ENCODE results near the gene CDKN2AIP. TPM values are rescaled to one million over a fixed set of nuclear protein-coding genes. Genes with fewer than 3 reads are reported as not detected.

CDKN2AIP gene
- polyA plus RNA-seq, 2 of the 4 experiments (the other 2 are of a cell fraction) = 9.1 to 12.4 TPM

DNA sequence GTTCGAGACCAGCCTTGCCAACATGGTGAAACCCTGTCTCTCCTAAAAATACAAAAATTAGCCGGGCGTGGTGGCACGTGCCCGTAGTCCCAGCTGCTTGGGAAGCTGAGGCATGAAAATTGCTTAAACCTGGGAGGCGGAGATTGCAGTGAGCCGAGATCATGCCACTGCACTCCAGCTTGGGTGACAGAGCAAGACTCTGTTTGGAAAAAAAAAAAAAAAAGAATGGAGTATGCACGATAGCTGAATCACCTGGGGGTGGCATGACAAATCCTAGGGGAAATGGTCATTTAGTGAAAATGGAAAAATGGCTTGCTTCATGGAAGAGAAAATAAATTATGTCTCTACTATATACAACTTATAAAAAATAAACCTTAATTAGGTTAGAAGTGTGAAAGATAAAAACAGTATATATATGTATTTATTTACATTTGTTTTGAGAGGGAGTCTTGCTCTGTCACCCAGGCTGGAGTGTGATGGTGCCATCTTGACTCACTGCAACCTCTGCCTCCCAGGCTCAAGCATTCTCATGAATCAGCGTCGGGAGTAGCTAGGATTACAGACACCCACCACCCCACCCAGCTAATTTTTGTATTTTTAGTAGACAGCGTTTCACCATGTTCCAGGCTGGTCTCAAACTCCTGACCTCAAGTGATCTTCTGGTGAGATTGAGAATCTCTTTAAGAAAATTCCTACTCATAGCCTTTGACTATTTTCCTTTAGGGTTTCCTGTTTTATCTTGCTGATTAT, 41.1 kb downstream of the CDKN2AIP start:
- no peak overlapping the region for H3K4me2 ChIP-seq
- ATAC-seq (no peak), DNase-seq (ENCODE audit: low read depth in 1 of 2, low spot score in 1 of 2) (no peak)

DNA sequence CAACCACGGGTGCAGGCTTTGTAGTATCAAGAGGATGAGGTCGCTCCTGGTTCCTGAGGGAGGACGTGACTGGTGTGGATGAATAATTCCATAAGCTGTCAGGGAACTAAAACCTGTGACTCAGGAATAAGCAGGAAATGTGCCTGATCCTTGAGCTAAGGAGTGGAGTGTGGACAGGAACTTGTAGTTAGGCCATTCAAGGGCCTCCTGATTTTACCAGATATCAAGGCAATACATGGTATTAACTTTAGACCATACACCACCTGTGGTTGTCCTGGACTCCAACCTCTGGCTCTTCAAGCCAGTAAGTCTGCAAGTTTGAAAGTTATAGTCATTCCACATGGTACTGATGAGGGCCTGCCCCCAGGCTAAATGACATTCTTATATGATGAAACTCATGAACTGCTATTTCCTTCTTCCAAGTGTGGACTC, 48.4 kb downstream of the CDKN2AIP start:
- POLR2A ChIA-PET = no interaction called here
- CTCF ChIA-PET = interaction anchor here (1.6 kb wide), 1 partner anchor 20 kb away, joined by 3 read pairs; no protein-coding TSS in a partner anchor
- TF ChIP-seq CHD2 (IDR thresholded peaks at IDR 0.05; ENCODE audit: low read length, partially characterized antibody) (no peak), HOXA7 (CRISPR knock-in tag; IDR thresholded peaks at IDR 0.05) (no peak), HDAC2 (IDR thresholded peaks at IDR 0.05) (no peak), ATOH8 (CRISPR knock-in tag; IDR thresholded peaks at IDR 0.05; ENCODE audit: low read depth) (no peak), SMC3 (IDR thresholded peaks at IDR 0.05) (no peak), FOXS1 (CRISPR knock-in tag; IDR thresholded peaks at IDR 0.05) (no peak), HOXB13 (CRISPR knock-in tag; IDR thresholded peaks at IDR 0.05; ENCODE audit: low read depth) (no peak)
- Histone ChIP-seq H3K9me3 (peaks cover 7% of the 10 kb centered on the region; the same call in 1 of the 3 replicates), H3K27ac (no peak overlapping the region), H3K4me2 (no peak overlapping the region), H3K4me1 (no peaks in the 10 kb centered on the region), H3K4me3 (no peak overlapping the region)
- DNase-seq (ENCODE audit: low read depth in 1 of 2, low spot score in 1 of 2) = no peak
- 62% methylated on average over 3 of the region's 3 CpGs for WGBS (ENCODE audit: missing lambda C conversion rate)
- ATAC-seq = no peak
- no peak for FAIRE-seq

More for the DNA sequence above, 41.1 kb downstream of the CDKN2AIP start:
- no peak overlapping the region for H3K4me3 ChIP-seq
- POLR2A ChIA-PET = no interaction called here
- CTCF ChIA-PET = interaction anchor here (0.8 kb wide), 1 partner anchor 12 kb away, joined by 4 read pairs; no protein-coding TSS in a partner anchor
- no peak overlapping the region for H3K27ac ChIP-seq
- TF ChIP-seq CBX8 (IDR thresholded peaks at IDR 0.05) (no peak), JUNB (IDR thresholded peaks at IDR 0.05) (no peak), NFE2L2 (conservative IDR thresholded peaks at IDR 0.05; ENCODE audit: low read length) (no peak), HEYL (CRISPR knock-in tag; IDR thresholded peaks at IDR 0.05) (no peak), FOSL2 (IDR thresholded peaks at IDR 0.05) (no peak), FOSL2 (CRISPR knock-in tag; IDR thresholded peaks at IDR 0.05) (no peak), JUN (IDR thresholded peaks at IDR 0.05) (no peak), CEBPB (IDR thresholded peaks at IDR 0.05) (no peak)
- TF ChIP-seq, protein P1, sequence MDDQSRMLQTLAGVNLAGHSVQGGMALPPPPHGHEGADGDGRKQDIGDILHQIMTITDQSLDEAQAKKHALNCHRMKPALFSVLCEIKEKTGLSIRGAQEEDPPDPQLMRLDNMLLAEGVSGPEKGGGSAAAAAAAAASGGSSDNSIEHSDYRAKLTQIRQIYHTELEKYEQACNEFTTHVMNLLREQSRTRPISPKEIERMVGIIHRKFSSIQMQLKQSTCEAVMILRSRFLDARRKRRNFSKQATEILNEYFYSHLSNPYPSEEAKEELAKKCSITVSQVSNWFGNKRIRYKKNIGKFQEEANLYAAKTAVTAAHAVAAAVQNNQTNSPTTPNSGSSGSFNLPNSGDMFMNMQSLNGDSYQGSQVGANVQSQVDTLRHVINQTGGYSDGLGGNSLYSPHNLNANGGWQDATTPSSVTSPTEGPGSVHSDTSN (IDR thresholded peaks at IDR 0.05) = no peak
- 74% methylated on average over 11 of the region's 11 CpGs for WGBS (ENCODE audit: missing lambda C conversion rate)
- H3K4me1 ChIP-seq = no peaks in the 10 kb centered on the region
- no peaks in the 10 kb centered on the region for H3K9me3 ChIP-seq
- FAIRE-seq = no peak

DNA sequence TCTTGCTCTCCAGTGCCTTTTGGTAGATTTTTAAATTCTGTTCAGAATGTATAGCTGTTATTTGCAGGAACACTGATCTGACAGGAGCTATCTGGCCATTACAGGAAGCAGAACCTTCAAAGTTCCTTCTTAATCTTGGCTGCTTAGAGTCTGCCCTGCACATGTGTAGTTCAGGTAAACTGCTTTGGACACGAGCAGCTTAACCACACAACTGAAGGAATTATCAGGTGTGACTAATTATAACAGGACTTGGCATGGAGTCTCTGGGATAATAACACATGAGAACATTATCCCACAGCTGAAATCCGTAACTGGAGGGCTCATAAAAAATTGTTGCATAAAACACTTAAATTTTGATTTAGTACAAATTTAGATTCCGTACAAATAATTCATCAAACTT, 48.8 kb downstream of the CDKN2AIP start:
- CTCF ChIA-PET = interaction anchor here (1.6 kb wide), 1 partner anchor 20 kb away, joined by 3 read pairs; no protein-coding TSS in a partner anchor
- 96% methylated on average over 3 of the region's 3 CpGs for WGBS (ENCODE audit: missing lambda C conversion rate)
- H3K4me2 ChIP-seq = no peak overlapping the region

More for the DNA sequence above, 48.8 kb downstream of the CDKN2AIP start:
- no peak overlapping the region for H3K4me3 ChIP-seq
- H3K27ac ChIP-seq = no peak overlapping the region
- TF ChIP-seq TFCP2L1 (CRISPR knock-in tag; IDR thresholded peaks at IDR 0.05) = no peak
- TF ChIP-seq HOXB13 (CRISPR knock-in tag; IDR thresholded peaks at IDR 0.05; ENCODE audit: low read depth) = no peak
- TF ChIP-seq, protein P2, sequence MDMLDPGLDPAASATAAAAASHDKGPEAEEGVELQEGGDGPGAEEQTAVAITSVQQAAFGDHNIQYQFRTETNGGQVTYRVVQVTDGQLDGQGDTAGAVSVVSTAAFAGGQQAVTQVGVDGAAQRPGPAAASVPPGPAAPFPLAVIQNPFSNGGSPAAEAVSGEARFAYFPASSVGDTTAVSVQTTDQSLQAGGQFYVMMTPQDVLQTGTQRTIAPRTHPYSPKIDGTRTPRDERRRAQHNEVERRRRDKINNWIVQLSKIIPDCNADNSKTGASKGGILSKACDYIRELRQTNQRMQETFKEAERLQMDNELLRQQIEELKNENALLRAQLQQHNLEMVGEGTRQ (IDR thresholded peaks at IDR 0.05) = no peak
- no peak for TF ChIP-seq MAZ (IDR thresholded peaks at IDR 0.05; ENCODE audit: borderline replicate concordance, low read depth, low read length)
- TF ChIP-seq PHF8 (IDR thresholded peaks at IDR 0.05; ENCODE audit: borderline replicate concordance, low read depth) = no peak
- no peak for TF ChIP-seq CBX2 (IDR thresholded peaks at IDR 0.05; ENCODE audit: borderline replicate concordance, low read depth)
- TF ChIP-seq SREBF2 (IDR thresholded peaks at IDR 0.05) = no peak
- no peaks in the 10 kb centered on the region for H3K4me1 ChIP-seq
- no peak for ATAC-seq
- POLR2A ChIA-PET = no interaction called here
- peaks cover 7% of the 10 kb centered on the region; the same call in 1 of the 3 replicates for H3K9me3 ChIP-seq
- no peak for FAIRE-seq
- DNase-seq (ENCODE audit: low read depth in 1 of 2, low spot score in 1 of 2) = no peak
